Erythroblast (primary cell): ENCODE results near the gene SSR4.
"Not testable (repeated sequence)": the region's sequence is repeated elsewhere in the genome, so short reads cannot be mapped to it uniquely, and the experiment has no call there.

ENCODE experiments used
- GATA1 ChIP-seq: IDR thresholded peaks from 2 replicates; pipeline ENCODE4 v1.6.1; 2011; ENCODE audit warnings: low read depth, mild to moderate bottlenecking, control low read depth, low read length, moderate library complexity
- POLR2A ChIP-seq: IDR thresholded peaks from 2 replicates; pipeline ENCODE4 v1.6.1; 2011; ENCODE audit warnings: mild to moderate bottlenecking, low read length

- not testable (repeated sequence) for TF ChIP-seq POLR2A, GATA1
Observed at GRCh38 chrX:153745067-153745433, 49.4 kb upstream of the SSR4 start.
